PC-3 (cell line): ENCODE data around the gene RAD51D. TPM values are rescaled to one million over a fixed set of nuclear protein-coding genes. Genes with fewer than 3 reads are reported as not detected.

Experiments
- ATAC-seq: fragments of 200-7000 bp; cut with Tn5 transposase; 2 replicates; pipeline ENCODE4 v1.9.1; 2020; ENCODE audit warnings: mild to moderate bottlenecking, moderate library complexity
- BruUV-seq: library from RNA; stranded (reverse); fragments of 400-500 nt; replicated peaks from 2 replicates; lab custom pipeline; 2021; lab: Mats Ljungman, UMichigan
- CTCF ChIA-PET: fragments of 300-600 bp; sonication (Branson Sonifier 250); formaldehyde crosslinking; loops from one replicate; lab custom pipeline; 2022; ENCODE audit warnings: antibody characterized with exemption; lab: Charles Lee
- POLR2A ChIA-PET: fragments of 300-600 bp; sonication (Branson Sonifier 250); formaldehyde crosslinking; loops from one replicate; lab custom pipeline; 2022; ENCODE audit warnings: antibody characterized with exemption; ENCODE audit not compliant: unreplicated experiment; lab: Charles Lee
- DNase-seq: peaks from one replicate; pipeline ENCODE4 v3.0.0-alpha.2; 2015
- H2AFZ ChIP-seq: fragments of 300-600 bp; sonication (generic); 2 replicates; pipeline ENCODE4 v1.6.0; 2016; ENCODE audit warnings: antibody characterized with exemption, low read length
- H3F3A ChIP-seq: fragments of 300-600 bp; sonication (generic); one replicate; pipeline ENCODE4 v1.6.0; 2017; ENCODE audit warnings: antibody characterized with exemption, low read length, control low read depth, mild to moderate bottlenecking; ENCODE audit not compliant: unreplicated experiment
- H3K27ac ChIP-seq: fragments of 300-600 bp; sonication (generic); 2 replicates; pipeline ENCODE4 v1.5.1; 2016; ENCODE audit warnings: mild to moderate bottlenecking, low read length
- H3K27me3 ChIP-seq: fragments of 300-600 bp; sonication (generic); 2 replicates; pipeline ENCODE4 v1.6.1; 2016; ENCODE audit warnings: low read length, mixed read lengths
- H3K36me3 ChIP-seq: fragments of 300-600 bp; sonication (generic); 2 replicates; pipeline ENCODE4 v1.6.1; 2016; ENCODE audit warnings: low read depth, mixed run types, low read length, mixed read lengths
- H3K4me1 ChIP-seq: fragments of 300-600 bp; sonication (generic); 2 replicates; pipeline ENCODE4 v1.5.1; 2016; ENCODE audit warnings: low read length; ENCODE audit not compliant: insufficient read depth
- H3K4me2 ChIP-seq: fragments of 300-600 bp; sonication (generic); 2 replicates; pipeline ENCODE4 v1.6.0; 2016; ENCODE audit warnings: low read length
- H3K4me3 ChIP-seq: fragments of 300-600 bp; sonication (generic); 2 replicates; pipeline ENCODE4 v1.5.1; 2016; ENCODE audit warnings: mild to moderate bottlenecking, low read length, mixed read lengths
- H3K79me2 ChIP-seq: fragments of 300-600 bp; sonication (generic); 2 replicates; pipeline ENCODE4 v1.6.1; 2017; ENCODE audit warnings: low read length, mixed read lengths
- H3K9ac ChIP-seq: fragments of 300-600 bp; sonication (generic); 2 replicates; pipeline ENCODE4 v1.6.0; 2016; ENCODE audit warnings: mild to moderate bottlenecking, low read length
- H3K9me2 ChIP-seq: fragments of 300-600 bp; sonication (generic); replicated peaks from 2 replicates; pipeline ENCODE4 v1.6.1; 2016; ENCODE audit warnings: mixed run types, low read length, mixed read lengths
- H3K9me3 ChIP-seq: fragments of 300-600 bp; sonication (generic); 2 replicates; pipeline ENCODE4 v1.6.1; 2016; ENCODE audit warnings: low read length, mixed read lengths
- H4K20me1 ChIP-seq: fragments of 300-600 bp; sonication (generic); 2 replicates; pipeline ENCODE4 v1.6.1; 2016; ENCODE audit warnings: low read length, mixed read lengths
- EZH2 ChIP-seq: fragments of 300-600 bp; sonication (generic); IDR thresholded peaks from one replicate; pipeline ENCODE4 v1.6.1; 2017; ENCODE audit warnings: antibody characterized with exemption, mild to moderate bottlenecking, low read length; ENCODE audit not compliant: unreplicated experiment
- EZH2phosphoT487 ChIP-seq: fragments of 300-600 bp; sonication (generic); IDR thresholded peaks from 2 replicates; pipeline ENCODE4 v1.6.1; 2018; ENCODE audit warnings: mild to moderate bottlenecking, antibody characterized with exemption, low read length, borderline replicate concordance
- intact Hi-C: fragments of 100-400 bp; cut with micrococcal nuclease; formaldehyde crosslinking; loops from 2 replicates; pipeline ENCODE4 v1.9.0; 2023
- total RNA-seq: library from RNA; depleted of rRNA; stranded (reverse); fragments of >200 nt; gene quantifications from 2 replicates; pipeline ENCODE4 v1.2.3, GENCODE V29; 2014
- TF ChIP-seq, protein P1 (sequence below): fragments of 300-600 bp; sonication (generic); conservative IDR thresholded peaks from 2 replicates; pipeline ENCODE4 v1.5.1; 2017; ENCODE audit warnings: antibody characterized with exemption, low read depth, mild to moderate bottlenecking, low read length

The RAD51D gene
- total RNA-seq, 1 experiment from 2014 or later: 10.7 TPM

DNA sequence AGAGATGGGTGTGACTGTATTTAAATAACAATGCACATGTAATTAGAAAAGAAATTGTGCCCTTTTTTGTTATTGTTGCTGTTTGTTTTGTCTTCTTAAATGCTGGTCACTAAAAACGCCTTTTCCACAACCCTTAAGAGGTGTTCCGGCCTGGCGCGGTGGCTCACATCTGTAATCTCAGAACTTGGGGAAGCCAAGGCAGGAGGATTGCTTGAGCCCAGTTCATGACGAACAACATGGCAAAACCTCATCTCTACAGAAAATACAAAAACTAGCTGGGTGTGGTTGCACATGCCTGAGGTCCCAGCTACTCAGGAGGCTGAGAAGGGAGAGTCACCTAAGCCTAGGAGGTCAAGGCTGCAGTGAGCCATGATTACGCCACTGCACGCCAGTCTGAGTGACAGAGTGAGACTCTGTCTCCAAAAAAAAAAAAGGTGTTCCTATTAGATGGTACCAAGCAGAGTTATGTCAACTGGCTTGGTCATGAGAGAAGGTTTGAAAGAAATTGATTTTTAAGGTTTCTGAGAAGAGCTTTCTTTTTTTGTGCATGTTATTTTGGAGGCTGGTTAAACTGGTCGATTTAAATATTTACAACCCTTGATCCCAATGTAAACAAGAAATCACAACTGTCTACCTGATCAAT lies 32.6 kb downstream of the RAD51D start:
- peak; percentile 64 for DNase-seq
- BruUV-seq: no TSS peak
- intact Hi-C loops: loop anchor here (5.0 kb wide), 1 partner anchor 65 kb away; no protein-coding TSS in a partner anchor

DNA sequence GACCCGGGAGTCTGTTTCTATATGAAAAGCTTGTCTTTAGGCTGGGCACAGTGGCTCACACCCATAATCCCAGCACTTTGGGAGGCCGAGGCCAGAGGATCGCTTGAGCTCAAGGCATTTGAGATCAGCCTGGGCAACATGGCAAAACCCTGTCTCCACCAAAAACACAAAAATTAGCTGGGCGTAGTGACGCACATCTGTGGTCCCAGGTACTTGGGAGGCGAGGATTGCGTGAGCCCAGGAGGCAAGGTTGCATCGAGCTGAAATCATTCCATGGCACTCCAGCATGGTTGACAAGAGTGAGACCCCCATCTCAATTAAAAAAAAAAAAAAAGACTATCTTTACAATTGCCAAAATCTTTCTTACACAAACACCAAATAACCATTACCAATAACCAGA lies 33.5 kb downstream of the RAD51D start:
- Histone ChIP-seq H4K20me1 (no peaks in the 10 kb centered on the region), H2AFZ (no peak overlapping the region), H3K9me3 (no peaks in the 10 kb centered on the region), H3K4me1 (peaks cover 70% of the 10 kb centered on the region), H3K9me2 (no peaks in the 10 kb centered on the region), H3K36me3 (no peaks in the 10 kb centered on the region; the same call in 1 of the 2 replicates), H3K4me3 (peak overlapping the region; percentile 88), H3F3A (peaks cover 17% of the 10 kb centered on the region), H3K9ac (peak overlapping the region; percentile 100), H3K4me2 (peak overlapping the region; percentile 96), H3K27ac (peak overlapping the region; percentile 99), H3K79me2 (peaks cover 66% of the 10 kb centered on the region), H3K27me3 (no peaks in the 10 kb centered on the region)
- POLR2A ChIA-PET: no interaction called here
- DNase-seq (no peak), ATAC-seq (no peak)
- BruUV-seq: no TSS peak
- CTCF ChIA-PET: no interaction called here
- intact Hi-C loops: loop anchor here (5.0 kb wide), 1 partner anchor 64 kb away; no protein-coding TSS in a partner anchor
- no peak for TF ChIP-seq EZH2
- TF ChIP-seq, protein P1, sequence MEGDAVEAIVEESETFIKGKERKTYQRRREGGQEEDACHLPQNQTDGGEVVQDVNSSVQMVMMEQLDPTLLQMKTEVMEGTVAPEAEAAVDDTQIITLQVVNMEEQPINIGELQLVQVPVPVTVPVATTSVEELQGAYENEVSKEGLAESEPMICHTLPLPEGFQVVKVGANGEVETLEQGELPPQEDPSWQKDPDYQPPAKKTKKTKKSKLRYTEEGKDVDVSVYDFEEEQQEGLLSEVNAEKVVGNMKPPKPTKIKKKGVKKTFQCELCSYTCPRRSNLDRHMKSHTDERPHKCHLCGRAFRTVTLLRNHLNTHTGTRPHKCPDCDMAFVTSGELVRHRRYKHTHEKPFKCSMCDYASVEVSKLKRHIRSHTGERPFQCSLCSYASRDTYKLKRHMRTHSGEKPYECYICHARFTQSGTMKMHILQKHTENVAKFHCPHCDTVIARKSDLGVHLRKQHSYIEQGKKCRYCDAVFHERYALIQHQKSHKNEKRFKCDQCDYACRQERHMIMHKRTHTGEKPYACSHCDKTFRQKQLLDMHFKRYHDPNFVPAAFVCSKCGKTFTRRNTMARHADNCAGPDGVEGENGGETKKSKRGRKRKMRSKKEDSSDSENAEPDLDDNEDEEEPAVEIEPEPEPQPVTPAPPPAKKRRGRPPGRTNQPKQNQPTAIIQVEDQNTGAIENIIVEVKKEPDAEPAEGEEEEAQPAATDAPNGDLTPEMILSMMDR: no peak
- no peak for TF ChIP-seq EZH2phosphoT487

More for the DNA sequence above, 32.6 kb downstream of the RAD51D start:
- H3K4me2 ChIP-seq: peak overlapping the region; percentile 96
- ChIA-PET CTCF (interaction anchor here (0.7 kb wide), 1 partner anchor 44 kb away, joined by 6 read pairs; no protein-coding TSS in a partner anchor), POLR2A (no interaction called here)
- H3K36me3 ChIP-seq: no peaks in the 10 kb centered on the region
- no peaks in the 10 kb centered on the region for H3K27me3 ChIP-seq
- peaks cover 57% of the 10 kb centered on the region for H3K79me2 ChIP-seq
- no peaks in the 10 kb centered on the region for H4K20me1 ChIP-seq
- H3K4me1 ChIP-seq: peaks cover 61% of the 10 kb centered on the region
- no peaks in the 10 kb centered on the region for H3K9me2 ChIP-seq
- no peak overlapping the region for H2AFZ ChIP-seq
- H3K9me3 ChIP-seq: no peaks in the 10 kb centered on the region
- H3K27ac ChIP-seq: peak overlapping the region; percentile 99
- no peak for TF ChIP-seq EZH2
- TF ChIP-seq, protein P1: no peak
- no peak for TF ChIP-seq EZH2phosphoT487
- H3F3A ChIP-seq: peaks cover 17% of the 10 kb centered on the region
- ATAC-seq: no peak
- H3K4me3 ChIP-seq: peak overlapping the region; percentile 88
- peak overlapping the region; percentile 100 for H3K9ac ChIP-seq

GRCh38 chr17:35084987-35085386 lies 34.7 kb downstream of the RAD51D start:
- H3K27me3 ChIP-seq: no peaks in the 10 kb centered on the region
- H3K9me3 ChIP-seq: no peaks in the 10 kb centered on the region
- peaks cover 79% of the 10 kb centered on the region for H3K4me1 ChIP-seq
- intact Hi-C loops: loop anchor here (1.0 to 5.0 kb wide), 2 partner anchors 22 to 63 kb away; partner anchors contain the start of gene RFFL
- no TSS peak for BruUV-seq
- ChIA-PET POLR2A (no interaction called here), CTCF (interaction anchor here (0.5 to 0.8 kb wide), 2 partner anchors 22 to 107 kb away, joined by 4 to 6 read pairs; partner anchors contain the start of gene RFFL)
- H3K9ac ChIP-seq: peak overlapping the region; percentile 100
- peak overlapping the region; percentile 96 for H3K4me2 ChIP-seq
- peak overlapping the region; percentile 99 for H3K27ac ChIP-seq
- ATAC-seq (peak; percentile 41), DNase-seq (peak; percentile 93)
- H2AFZ ChIP-seq: no peak overlapping the region
- no peaks in the 10 kb centered on the region for H4K20me1 ChIP-seq
- peak overlapping the region; percentile 88 for H3K4me3 ChIP-seq
- TF ChIP-seq EZH2phosphoT487 (no peak), EZH2 (no peak)
- TF ChIP-seq, protein P1: no peak
- no peaks in the 10 kb centered on the region; the same call in 1 of the 2 replicates for H3K36me3 ChIP-seq
- H3K9me2 ChIP-seq: no peaks in the 10 kb centered on the region
- peaks cover 78% of the 10 kb centered on the region for H3K79me2 ChIP-seq
- peaks cover 19% of the 10 kb centered on the region for H3F3A ChIP-seq
